GM21390 (cell line): ENCODE data around the gene PRSS16.
"Not testable (repeated sequence)": the region's sequence is repeated elsewhere in the genome, so short reads cannot be mapped to it uniquely, and the experiment has no call there.

Experiments
- ATAC-seq: cut with Tn5 transposase; IDR thresholded peaks from one replicate; pipeline ENCODE4 v1.9.1; 2021; ENCODE audit not compliant: unreplicated experiment

PRSS16 gene

GRCh38 chr6:27241443-27241842 is 6.1 kb upstream of the PRSS16 start:
- ATAC-seq = no peak

GRCh38 chr6:27242589-27243265 is 4.8 kb upstream of the PRSS16 start:
- no peak for ATAC-seq

DNA sequence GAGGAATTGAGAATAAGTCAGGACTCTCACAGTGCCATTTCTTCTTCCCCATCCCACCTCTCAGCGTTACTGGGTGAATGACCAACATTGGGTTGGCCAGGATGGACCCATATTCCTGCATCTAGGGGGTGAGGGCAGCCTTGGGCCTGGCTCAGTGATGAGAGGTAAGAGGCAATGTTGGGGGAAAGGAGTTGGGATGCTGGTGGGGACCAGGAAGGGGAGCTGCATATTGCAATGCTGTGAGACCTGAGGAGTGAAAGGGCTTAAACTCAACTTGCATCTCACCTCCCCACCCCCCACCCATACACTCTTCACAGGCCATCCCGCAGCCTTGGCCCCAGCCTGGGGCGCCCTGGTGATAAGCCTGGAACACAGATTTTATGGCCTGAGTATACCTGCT is 1.3 kb downstream of the PRSS16 start:
- ATAC-seq = no peak

GRCh38 chr6:27250277-27251111 is 3.0 kb downstream of the PRSS16 start:
- no peak for ATAC-seq

DNA sequence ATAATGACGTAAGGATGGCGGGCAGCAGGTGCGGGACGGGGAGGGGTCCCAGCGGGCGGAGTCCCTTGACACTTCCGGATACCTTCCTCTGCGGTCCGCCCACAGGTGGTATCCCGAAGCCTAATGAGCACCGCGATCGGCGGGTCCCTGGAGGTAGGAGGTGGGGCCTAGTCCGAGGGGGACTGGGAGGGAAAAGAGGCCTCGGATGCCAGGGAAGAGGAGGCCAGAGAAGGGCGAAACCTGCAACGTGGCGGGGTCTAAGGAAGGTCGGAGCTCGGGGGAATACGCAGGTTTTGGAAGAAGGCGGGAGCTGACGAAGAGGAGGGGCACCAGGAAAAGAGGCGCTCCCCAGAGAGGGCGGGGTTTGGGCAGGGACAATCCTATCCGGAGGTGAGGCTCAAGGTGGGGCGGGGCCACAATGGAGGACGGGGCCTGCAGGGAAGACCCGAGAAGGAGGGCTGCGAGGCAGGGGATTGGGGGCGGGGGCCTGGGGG is 3.7 kb downstream of the PRSS16 start:
- ATAC-seq = peak; percentile 87

DNA sequence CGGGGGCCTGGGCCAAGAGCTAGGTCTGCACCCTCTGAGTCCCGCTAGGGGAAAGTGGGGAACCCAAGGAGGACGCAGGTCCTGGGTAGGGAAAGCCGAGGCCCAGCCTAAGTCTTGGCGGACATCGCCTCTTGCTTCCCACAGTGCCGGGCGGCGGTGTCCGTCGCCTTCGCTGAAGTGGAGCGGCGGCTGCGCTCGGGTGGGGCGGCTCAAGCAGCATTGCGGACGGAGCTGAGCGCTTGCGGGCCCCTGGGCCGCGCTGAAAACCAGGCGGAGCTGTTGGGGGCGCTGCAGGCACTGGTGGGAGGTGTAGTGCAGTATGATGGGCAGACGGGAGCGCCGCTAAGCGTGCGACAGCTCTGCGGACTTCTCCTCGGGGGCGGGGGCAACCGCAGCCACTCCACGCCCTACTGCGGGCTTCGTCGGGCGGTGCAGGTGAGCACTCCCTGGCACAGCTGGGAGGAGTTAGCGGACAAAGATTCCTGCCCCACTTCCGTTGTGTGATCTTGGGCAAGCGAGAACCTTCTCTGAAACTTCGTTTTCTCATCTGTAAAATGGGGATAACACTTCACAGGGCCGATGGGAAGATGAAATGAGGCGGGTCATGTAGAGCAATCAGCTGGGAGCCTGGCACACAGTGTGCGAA is 4.2 kb downstream of the PRSS16 start:
- ATAC-seq = peak; percentile 80

DNA sequence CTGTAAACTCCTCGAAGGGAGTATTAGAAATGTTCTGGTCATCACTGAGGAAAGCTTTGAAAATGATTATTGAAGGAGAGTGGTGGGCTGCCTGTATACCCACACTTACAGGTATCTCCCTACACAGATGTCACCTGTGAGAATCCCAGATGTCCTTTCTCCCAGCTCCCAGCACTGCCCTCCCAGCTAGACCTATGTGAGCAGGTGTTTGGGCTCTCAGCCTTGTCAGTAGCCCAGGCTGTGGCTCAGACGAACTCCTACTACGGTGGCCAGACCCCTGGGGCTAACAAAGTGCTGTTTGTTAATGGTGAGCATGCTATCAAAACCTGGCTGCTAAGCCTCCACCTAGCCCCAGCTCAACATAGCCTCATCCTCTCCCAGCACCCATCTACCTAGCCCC is 7.1 kb downstream of the PRSS16 start:
- ATAC-seq = no peak

DNA sequence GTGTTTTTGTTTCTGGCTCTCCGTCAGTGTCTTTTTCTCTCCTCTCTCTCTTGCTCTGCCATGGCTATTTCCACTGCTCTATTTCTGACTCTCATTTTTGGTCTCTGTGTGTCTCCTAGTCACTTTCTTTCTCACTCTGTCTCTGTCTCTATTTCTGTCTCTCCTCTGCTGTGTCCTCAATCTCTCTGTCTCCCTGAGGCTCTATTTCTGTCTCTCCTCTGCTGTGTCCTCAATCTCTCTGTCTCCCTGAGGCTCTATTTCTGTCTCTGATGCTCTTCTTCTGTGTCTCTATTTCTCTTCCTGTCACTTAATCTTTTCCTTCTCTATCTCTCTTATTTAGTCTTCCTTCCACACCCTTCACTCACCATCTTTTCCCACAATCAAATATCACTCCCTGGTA is 8.4 kb downstream of the PRSS16 start:
- ATAC-seq = no peak

DNA sequence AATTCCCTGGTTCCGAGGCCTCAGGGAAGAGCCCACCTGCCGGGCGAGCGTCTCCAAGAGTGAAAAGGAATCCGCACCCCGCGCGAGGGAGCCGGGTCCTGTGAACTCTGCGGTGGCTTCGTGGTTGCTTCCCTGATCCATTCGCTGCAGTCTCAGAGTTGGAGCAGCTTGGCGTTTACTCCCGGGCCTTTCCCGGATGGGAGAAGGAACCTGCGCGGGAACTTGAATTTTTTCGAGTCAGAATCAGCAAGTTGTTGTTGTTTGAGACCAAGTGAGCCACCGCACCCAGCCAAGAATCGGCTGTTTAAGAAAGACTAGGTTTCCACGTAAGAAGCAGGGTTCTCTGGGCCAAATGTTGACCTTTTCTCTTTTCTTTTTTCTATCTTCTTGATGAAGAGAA is 12.9 kb downstream of the PRSS16 start:
- no peak for ATAC-seq

DNA sequence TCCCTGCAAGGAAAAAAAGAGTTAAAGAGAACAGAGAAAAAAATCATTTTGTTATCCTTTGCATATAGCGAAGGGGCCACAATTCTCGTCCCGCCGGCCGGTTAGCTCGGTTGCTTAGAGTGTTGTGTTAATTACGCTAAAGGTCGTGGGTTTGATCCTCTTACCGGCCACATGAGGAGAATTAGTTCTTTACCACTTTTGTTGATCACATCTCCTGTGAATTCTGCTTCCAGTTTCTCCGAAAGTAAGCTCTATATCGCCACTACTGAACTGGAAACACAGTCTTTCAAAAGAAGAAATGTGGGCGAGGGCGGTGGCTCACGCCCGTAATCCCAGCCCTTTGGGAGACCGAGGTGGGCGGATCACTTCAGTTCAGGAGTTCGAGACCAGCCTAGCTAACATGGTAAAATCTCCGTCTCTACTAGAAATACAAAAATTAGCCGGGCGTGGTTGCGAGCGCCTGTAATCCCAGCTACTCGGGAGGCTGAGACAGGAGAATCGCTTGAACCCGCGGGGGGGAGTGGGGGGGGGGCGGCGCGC is 13.4 kb downstream of the PRSS16 start:
- no peak for ATAC-seq

DNA sequence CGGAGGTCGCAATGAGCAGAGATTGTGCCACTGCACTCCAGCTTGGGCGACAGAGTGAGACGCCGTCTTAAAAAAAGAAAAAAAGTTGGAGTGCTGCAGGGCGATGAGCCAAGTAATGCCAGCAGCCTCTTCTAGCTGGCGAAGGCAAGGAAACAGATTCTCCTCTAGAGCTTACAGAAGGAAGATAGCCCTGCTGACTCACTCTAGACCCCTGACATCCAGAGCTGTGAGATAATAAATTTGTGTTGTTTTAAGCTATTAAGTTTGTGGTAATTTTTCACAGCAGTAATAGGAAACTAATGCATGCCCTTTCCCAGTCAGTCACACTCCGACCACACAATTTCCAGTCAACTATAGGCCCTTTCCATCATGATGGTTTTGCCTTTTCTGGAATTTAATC is 16.4 kb downstream of the PRSS16 start:
- ATAC-seq = no peak

DNA sequence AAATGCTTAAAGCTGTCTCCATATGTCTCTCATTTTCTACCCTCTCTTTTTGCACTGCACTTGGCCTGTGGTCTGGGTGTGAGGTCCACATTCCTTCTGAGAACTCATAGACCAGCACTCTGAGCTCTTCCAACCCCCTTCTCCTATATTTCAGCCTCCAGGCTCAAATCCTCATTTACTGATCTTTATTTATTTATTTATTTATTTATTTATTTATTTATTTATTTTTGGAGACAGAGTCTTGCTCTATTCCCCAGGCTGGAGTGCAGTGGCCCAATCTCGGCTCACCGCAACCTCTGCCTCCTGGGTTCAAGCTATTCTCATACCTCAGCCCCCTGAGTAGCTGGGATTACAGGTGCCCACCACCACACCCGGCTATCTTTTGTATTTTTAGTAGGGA is 19.5 kb downstream of the PRSS16 start:
- ATAC-seq = not testable (repeated sequence)

DNA sequence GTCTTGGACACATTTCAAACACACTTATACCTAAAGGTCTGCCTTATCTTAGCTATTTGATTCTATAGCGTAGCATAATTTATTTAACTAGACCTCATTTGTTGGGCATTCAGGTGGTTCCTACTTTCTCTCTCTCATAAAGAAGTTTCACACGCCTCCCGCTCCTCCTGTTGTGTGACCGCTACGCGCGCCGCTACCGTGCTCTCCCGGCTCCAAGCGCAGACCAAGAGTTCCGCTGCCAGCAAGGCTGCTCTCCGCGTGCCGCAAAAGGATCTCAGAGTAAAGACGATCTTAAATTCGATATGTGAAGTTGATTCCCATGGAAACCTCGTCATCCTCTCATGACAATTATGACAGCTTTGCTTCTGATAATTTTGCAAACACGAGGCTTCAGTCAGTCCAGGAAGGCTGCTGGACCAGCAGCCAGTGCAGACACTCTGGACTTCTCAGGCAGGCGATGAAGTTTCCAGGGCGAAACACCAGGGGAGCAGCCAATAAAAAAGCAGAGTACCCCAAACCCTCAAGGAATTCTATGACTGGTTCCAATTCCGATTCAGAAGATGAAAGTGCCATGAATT is 20.4 kb downstream of the PRSS16 start:
- ATAC-seq = no peak

- no peak for ATAC-seq
Measured at GRCh38 chr6:27268803-27269202, 21.3 kb downstream of the PRSS16 start.

DNA sequence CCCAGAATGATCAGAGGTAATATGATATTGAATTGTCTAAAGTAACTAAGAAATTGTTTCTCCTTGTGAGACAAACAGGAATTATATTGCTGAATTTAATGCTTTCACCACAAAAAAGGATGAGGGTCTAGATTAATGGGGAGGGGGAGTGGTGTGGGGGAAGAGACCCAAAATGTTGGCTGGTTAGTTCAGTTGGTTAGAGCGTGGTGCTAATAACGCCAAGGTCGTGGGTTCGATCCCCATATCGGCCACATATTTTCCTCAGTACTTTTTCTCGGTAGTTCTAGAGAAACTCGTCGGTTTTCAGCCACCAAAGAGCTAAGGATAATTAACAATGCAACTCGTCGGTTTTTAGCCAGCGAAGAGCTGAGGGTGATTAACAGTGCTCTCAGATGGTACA is 26.3 kb downstream of the PRSS16 start:
- no peak for ATAC-seq

DNA sequence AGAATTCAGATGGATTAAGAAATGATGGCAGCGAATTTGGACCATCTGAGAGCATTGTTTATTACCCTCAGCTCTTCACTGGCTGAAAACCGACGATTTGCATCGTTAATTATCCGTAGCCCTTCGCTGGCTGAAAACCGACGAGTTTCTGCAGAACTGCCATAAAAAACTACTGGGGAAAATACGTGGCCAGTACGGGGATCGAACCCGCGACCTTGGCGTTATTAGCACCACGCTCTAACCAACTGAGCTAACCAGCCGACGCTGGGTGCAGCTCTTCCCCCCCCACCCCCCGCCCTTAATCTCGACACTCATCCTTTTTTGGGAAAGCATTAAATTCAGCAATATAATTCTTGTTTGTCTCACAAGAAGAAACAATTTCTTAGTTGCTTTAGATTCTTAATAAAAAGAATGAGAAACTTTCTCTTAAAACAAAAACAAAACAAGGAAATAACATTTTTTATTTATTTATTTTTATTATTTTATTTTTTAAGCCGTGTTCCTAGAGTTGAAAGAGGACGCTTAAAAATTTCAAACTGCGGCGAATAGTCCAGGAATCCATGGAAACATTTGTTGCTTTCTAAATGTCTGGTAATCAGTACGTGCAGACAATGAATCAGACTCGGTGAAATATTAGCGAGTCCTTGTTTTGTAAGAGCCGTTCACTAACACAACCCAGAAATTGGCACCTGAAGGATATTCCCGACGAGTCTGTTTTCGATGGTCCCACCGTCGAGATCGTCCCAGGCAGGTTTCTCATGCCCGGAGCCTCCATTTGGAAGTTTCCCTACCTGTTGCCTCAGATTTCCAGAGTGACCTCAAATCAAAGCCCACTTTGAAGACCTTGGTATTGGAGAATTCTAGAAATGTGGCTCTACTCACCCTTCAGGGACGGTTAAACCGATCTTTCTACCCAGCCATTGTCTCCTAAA is 27.8 kb downstream of the PRSS16 start:
- ATAC-seq = no peak

DNA sequence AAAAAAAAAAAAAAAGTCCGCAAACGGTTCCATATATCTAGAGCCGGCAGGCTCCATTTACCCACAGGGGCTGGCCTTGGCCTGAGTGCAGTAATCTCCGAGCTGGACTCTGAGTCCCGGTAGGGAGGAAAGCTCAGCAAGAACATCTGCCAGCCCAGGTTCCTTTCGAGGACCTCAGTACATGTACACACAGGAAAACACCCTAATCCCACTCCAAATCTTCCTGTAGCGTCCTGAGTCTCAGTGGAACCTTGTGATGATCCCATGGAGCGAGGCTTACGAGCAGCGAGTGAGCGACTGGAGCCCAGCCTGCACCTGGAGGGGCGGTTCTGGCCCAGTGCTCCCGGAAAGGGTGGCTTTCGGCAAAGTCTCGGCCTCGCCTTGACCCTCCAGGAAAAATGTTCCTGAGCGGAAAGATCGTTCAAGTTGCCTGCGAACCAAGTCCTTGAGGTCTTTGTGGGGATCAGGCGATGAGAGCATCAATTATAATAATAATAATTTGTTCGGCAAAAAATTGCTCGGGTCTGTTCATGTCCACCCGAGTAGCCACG is 32.1 kb downstream of the PRSS16 start:
- no peak for ATAC-seq

DNA sequence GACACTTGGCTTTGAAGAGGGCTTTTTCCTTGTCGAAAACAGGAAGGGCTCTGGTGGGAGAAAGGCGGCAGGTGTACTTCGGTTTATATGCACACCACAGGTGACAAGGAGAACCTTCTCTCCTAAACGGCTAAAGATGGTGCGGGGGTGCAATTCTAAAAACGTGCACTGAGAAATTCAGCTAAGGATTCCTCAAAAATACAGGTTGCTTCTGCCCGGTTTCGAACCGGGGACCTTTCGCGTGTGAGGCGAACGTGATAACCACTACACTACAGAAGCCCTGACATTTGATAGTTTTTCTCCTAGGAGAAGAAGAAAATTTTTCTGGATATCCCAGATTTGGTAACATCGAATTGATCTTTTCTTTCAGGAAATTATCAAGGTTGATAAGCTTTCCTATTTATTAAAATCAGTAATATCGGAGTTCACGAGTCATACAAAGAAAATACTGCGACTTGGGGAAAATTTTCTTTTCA is 32.6 kb downstream of the PRSS16 start:
- ATAC-seq = no peak

- ATAC-seq = no peak
Measured at GRCh38 chr6:27280540-27281000, 33.1 kb downstream of the PRSS16 start.

GRCh38 chr6:27281105-27281539 is 33.6 kb downstream of the PRSS16 start:
- ATAC-seq = no peak
